ENCODE measurements around the gene GANAB.
"Not testable (repeated sequence)": the region's sequence is repeated elsewhere in the genome, so short reads cannot be mapped to it uniquely, and the experiment has no call there.

GANAB gene

DNA sequence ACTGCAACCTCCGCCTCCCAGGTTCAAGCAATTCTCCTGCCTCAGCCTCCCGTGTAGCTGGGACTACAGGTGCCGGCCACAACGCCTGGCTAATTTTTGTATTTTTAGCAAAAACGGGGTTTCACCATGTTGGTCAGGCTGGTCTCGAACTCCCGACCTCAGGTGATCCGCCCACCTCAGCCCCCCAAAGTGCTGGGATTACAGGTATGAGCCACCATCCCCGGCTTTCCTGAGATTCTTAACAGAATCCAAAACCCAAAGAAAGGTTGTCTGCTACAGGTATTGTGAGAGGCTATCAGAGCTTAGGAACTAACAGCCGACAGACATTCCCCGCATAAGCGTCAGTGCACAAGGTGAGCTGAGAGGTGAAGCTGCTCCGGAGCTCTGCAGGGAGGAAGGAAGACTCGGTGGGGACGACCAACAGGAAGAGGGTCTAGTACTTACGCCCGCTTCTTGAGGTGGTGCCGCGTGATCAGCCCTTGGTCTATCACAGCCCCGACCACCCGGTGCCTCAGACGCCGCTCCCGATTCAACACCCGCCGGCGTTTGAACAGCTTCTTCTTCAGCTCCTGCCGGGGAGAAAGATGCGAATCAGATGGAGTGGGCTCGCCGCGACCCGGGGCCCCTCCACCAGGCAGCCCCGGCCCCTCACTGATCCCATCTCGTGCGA, 18.1 kb upstream of the GANAB start:
- Mint-ChIP-seq H3K9me3 (no peaks in the 10 kb centered on the region), H3K27ac (ENCODE audit: low read depth) (peak overlapping the region; percentile 95), H3K27me3 (no peaks in the 10 kb centered on the region), H3K4me1 (peaks cover 29% of the 10 kb centered on the region), H3K4me3 (peak overlapping the region; percentile 94), H3K36me3 (ENCODE audit: insufficient read depth) (peaks cover 27% of the 10 kb centered on the region)
- no peak for DNase-seq (ENCODE audit: low spot score in 2 of 2)
- peak; percentile 60 for ATAC-seq (replicated peaks; ENCODE audit: extremely low read depth, poor library complexity, severe bottlenecking)

DNA sequence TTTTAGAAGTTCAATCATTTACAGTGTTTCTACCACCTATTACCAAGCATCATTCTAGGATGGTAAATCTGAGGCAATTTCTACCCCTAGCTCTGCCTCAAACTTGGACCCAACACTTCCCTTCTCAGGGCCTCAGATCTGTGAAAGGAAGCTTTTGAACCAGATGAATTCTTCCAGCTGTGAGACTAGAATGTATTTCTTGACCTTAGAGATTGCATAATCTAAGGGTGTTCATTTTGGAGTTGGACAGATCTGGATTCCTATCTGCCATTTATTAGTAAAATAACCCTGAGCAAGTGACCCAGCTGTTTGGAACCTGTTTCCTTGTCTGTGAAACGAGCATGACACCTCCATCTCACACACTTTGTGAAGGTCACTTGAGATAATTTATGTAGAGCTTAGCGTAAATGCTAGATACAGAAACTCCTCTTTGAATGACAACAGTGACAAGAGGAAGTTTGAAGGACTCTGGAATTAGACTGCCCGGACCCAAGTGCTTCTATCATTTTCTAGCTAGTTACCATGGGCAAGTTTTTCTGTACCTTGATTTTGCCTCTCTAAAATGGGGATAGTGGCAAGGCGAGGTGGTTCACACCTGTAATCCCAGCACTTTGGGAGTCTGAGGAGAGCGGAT, 10.5 kb upstream of the GANAB start:
- Mint-ChIP-seq H3K36me3 (ENCODE audit: insufficient read depth) (peaks cover 29% of the 10 kb centered on the region), H3K4me3 (no peak overlapping the region), H3K27me3 (no peaks in the 10 kb centered on the region), H3K4me1 (peaks cover 14% of the 10 kb centered on the region), H3K9me3 (no peaks in the 10 kb centered on the region), H3K27ac (ENCODE audit: low read depth) (no peak overlapping the region)
- no peak for ATAC-seq (replicated peaks; ENCODE audit: extremely low read depth, poor library complexity, severe bottlenecking)
- DNase-seq (ENCODE audit: low spot score in 2 of 2) = no peak

DNA sequence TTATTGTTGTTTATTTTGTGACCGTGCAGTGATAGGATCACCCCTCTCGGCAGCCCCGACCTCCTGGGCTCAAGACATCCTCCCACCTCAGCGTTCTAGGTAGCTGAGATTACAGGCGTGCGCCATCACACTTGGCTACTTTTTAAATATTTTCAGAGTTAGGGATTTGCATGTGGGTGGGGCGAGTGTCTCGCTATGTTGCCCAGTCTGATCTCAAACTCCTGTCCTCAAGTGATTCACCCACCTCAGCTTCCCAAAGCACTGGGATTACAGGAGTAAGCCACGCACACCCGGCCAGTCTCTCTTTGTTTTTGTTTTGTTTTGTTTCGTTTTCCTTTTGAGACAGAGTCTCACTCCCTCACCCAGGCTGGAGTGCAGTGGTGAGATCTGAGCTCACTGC, 7.9 kb upstream of the GANAB start:
- H3K4me1 Mint-ChIP-seq = peaks cover 17% of the 10 kb centered on the region
- H3K9me3 Mint-ChIP-seq = no peaks in the 10 kb centered on the region
- no peaks in the 10 kb centered on the region for H3K27me3 Mint-ChIP-seq
- no peak for DNase-seq (ENCODE audit: low spot score in 2 of 2)
- ATAC-seq (replicated peaks; ENCODE audit: extremely low read depth, poor library complexity, severe bottlenecking) = no peak
- H3K36me3 Mint-ChIP-seq (ENCODE audit: insufficient read depth) = peaks cover 34% of the 10 kb centered on the region
- peak overlapping the region; percentile 93 for H3K4me3 Mint-ChIP-seq
- H3K27ac Mint-ChIP-seq (ENCODE audit: low read depth) = peak overlapping the region; percentile 100

DNA sequence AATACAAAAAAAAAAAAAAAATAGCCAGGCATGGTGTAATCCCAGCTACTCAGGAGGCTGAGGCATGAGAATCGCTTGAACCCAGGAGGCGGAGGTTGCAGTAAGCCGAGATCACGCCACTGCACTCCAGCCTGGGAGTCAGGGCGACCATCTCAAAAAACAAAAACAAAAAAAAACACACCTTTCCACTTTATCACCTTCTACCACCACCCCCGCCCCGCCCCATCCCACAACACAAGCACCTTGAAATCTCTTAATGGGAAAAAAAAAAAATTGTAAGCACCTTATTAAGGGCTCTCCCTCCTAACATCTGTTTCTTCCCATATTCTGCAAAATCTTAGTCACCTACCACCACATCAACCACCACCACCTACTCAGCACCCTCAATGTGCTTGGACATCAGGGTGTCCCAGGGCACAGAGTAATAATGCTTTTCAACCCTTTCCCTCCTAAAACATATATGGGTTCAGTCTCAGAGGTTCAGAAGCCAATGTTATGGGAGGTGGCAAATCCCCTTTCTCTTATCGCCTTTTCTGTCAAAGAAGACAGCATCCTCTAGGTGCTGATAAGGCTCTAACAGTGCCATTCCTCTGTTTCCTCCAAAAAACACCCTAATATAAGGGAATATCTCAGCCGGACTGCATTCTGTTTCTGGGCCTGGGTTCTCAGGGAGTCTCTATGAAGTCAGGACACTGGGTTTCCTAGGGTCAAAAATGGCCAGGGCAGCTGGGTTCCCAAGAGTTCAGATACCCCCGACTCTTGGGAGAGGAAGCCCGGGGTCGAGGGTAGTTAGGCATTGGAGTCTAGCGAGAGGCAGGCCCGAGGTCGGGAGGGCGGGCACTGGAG, 6.0 kb upstream of the GANAB start:
- H3K4me3 Mint-ChIP-seq = peak overlapping the region; percentile 93
- ATAC-seq (replicated peaks; ENCODE audit: extremely low read depth, poor library complexity, severe bottlenecking) (peak; percentile 46), DNase-seq (ENCODE audit: low spot score in 2 of 2) (peak in 1 of 2 donors; percentile 23)
- peak overlapping the region; percentile 100 for H3K27ac Mint-ChIP-seq (ENCODE audit: low read depth)
- no peaks in the 10 kb centered on the region for H3K27me3 Mint-ChIP-seq
- peaks cover 17% of the 10 kb centered on the region for H3K4me1 Mint-ChIP-seq
- no peaks in the 10 kb centered on the region for H3K9me3 Mint-ChIP-seq
- H3K36me3 Mint-ChIP-seq (ENCODE audit: insufficient read depth) = peaks cover 38% of the 10 kb centered on the region

DNA sequence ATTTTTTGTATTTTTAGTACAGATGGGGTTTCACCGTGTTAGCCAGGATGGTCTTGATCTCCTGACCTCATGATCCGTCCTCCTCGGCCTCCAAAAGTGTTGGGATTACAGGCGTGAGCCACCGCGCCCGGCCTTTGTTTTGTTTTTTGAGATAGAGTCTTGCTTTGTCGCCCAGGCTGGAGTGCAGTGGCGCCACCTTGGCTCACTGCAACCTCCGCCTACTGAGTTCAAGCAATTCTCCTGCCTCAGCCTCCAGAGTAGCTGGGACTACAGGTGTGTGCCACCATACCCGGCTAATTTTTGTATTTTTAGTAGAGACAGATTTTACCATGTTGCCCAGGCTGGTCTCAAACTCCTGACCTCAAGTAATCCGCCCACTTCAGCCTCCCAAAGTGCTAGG, 3.9 kb upstream of the GANAB start:
- ATAC-seq (replicated peaks; ENCODE audit: extremely low read depth, poor library complexity, severe bottlenecking); H3K4me3 Mint-ChIP-seq; H3K27me3 Mint-ChIP-seq; H3K9me3 Mint-ChIP-seq; H3K27ac Mint-ChIP-seq (ENCODE audit: low read depth); DNase-seq (ENCODE audit: low spot score in 2 of 2): not testable (repeated sequence)
- Mint-ChIP-seq H3K4me1 (peaks cover 30% of the 10 kb centered on the region), H3K36me3 (ENCODE audit: insufficient read depth) (peaks cover 44% of the 10 kb centered on the region)

DNA sequence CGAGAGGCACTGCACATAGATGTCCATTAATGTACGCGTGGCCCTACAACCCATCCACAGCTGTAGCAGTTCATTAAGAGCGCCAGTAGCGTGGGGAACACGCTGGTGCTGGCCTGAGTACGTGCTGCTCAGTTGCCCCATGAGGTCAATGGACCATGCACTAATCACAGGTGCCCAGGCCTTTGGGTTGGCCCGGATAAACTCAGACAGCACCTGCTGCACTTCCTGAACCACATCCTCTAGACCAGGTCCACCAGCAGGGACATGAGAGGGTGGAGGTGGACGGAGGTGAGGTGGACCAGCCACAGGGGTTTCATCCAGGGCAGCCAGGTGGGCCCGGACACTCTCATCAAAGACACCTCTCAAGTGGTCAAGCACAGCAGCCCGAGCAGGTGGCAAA, 3.1 kb upstream of the GANAB start:
- Mint-ChIP-seq H3K27me3 (no peaks in the 10 kb centered on the region), H3K4me1 (peaks cover 36% of the 10 kb centered on the region), H3K4me3 (no peak overlapping the region), H3K9me3 (no peaks in the 10 kb centered on the region), H3K36me3 (ENCODE audit: insufficient read depth) (peaks cover 39% of the 10 kb centered on the region), H3K27ac (ENCODE audit: low read depth) (no peak overlapping the region)
- DNase-seq (ENCODE audit: low spot score in 2 of 2) (no peak), ATAC-seq (replicated peaks; ENCODE audit: extremely low read depth, poor library complexity, severe bottlenecking) (no peak)

DNA sequence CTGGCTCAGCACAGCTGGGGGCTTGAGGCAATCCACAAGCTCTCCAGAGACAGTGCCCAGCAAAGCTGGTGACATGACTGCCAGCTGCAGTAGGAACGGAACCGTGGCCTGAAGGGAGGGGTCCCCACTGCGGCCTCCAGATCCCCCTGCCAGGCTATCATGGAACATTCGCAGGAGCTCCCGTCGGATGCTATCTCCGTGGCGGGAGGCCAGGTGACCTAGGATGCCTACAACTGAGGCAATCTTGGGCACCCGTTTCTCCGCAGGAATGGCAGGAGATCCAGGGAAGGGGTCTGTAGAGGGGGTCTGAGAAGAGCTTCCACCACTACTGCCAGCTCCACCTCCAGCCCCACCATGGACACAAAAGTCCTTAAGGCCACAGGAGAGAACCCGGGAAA, 2.6 kb upstream of the GANAB start:
- H3K9me3 Mint-ChIP-seq = no peaks in the 10 kb centered on the region
- no peak for DNase-seq (ENCODE audit: low spot score in 2 of 2)

DNA sequence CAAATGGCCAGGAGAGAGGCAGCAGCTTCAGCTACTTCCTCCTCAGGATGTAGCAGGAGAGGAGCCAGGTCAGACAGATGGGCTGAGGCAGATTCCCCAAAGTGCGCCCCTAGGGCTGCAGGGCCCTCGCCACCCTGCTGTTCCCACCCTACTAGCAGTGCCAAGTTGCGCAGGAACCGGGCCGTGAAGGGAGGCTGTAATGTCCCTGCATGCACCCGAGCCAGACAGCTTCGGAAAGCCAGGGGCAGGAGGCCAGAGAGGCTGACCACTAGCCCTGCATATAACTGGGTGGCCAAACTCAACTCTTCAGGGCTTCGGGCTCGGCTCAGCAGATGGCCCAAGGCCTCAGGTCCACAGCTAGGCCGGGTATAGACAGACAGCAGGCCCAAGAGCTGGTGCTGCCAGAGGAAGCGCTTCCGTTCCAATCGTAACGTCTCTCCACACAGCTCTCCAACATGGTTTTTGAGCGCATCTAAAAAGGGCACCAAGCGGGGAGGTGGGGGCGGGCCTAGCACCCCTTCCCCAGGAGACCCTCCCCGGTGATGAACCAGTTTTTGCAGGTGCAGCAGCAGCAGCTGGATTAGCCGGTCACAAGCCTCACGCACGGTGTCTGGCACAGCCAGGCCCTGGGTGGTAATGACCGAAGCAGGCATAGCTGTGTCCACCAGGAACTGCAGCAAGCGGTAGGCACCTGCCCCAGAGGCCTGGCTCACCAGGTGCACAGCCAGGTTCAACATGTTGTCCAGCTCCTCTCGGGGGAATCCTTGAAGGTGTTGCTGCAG, 2.0 kb upstream of the GANAB start:
- Mint-ChIP-seq H3K36me3 (ENCODE audit: insufficient read depth) (peaks cover 33% of the 10 kb centered on the region), H3K27ac (ENCODE audit: low read depth) (no peak overlapping the region), H3K27me3 (no peaks in the 10 kb centered on the region), H3K4me3 (no peak overlapping the region), H3K4me1 (peaks cover 31% of the 10 kb centered on the region), H3K9me3 (no peaks in the 10 kb centered on the region)
- DNase-seq (ENCODE audit: low spot score in 2 of 2) (no peak), ATAC-seq (replicated peaks; ENCODE audit: extremely low read depth, poor library complexity, severe bottlenecking) (no peak)

More for the DNA sequence above, 2.6 kb upstream of the GANAB start:
- Mint-ChIP-seq H3K27me3 (no peaks in the 10 kb centered on the region), H3K27ac (ENCODE audit: low read depth) (no peak overlapping the region), H3K4me1 (peaks cover 36% of the 10 kb centered on the region), H3K4me3 (no peak overlapping the region), H3K36me3 (ENCODE audit: insufficient read depth) (peaks cover 36% of the 10 kb centered on the region)
- ATAC-seq (replicated peaks; ENCODE audit: extremely low read depth, poor library complexity, severe bottlenecking) = no peak

DNA sequence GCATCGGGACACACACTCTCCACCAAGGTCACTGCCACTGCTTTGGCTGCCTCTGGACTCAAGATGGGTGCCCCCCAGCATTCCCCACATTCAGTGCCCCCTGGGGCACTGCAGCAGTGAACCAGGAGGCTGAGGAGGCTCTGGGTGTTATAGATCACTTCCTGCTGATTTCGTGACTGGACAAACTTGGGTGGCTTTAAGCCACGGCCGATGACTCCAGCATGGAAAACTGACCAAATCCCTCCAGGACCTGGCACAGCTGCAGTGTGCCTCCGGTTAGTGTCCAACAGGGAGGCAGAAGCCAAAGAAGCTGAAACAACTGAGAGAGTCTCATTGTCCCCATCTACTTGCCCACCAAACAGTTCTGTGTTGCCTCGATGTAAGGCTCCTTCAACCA, 1.2 kb upstream of the GANAB start:
- H3K27ac Mint-ChIP-seq (ENCODE audit: low read depth) = no peak overlapping the region
- H3K4me3 Mint-ChIP-seq = no peak overlapping the region
- DNase-seq (ENCODE audit: low spot score in 2 of 2) (no peak), ATAC-seq (replicated peaks; ENCODE audit: extremely low read depth, poor library complexity, severe bottlenecking) (no peak)
- peaks cover 29% of the 10 kb centered on the region for H3K4me1 Mint-ChIP-seq
- H3K27me3 Mint-ChIP-seq = no peaks in the 10 kb centered on the region
- H3K9me3 Mint-ChIP-seq = no peaks in the 10 kb centered on the region
- peaks cover 29% of the 10 kb centered on the region for H3K36me3 Mint-ChIP-seq (ENCODE audit: insufficient read depth)

DNA sequence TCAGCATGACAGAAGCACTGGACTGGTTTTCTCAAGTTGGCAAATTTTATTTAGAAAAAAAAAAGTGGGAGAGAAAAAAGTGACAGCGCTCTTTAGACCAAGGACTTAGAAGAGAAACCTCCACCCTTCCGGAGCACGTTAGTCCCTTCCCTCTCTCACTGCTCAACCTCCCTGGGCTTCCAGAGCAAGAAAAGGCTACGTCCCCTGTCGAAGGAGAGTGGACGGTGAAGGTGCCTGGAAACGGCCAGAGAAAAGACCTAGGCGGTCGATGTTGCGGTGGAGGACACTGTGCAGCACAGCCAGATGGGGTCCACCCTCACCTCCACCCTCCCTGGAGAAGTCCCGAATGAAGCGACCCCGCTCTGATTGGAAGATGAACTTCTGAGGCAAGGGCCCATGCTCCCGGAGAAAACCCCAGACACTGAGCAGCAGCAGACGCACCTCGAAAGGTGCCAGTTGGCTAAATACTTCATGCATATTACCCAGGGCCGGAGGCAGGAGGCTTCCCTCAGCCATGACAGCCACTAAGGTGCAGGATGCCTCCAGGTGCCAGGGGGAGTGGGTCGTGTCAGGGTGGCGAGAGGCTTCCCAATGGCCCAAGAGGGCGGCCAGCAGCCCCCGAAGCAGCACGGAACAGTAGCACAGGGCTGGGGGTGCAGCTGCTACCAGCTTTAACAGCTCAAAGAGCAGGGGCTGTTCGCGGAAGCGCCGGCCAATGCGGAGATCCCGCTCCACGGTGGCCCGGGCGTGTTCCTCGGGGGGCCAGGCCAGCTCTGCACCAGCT, 604 bp upstream of the GANAB start:
- DNase-seq (ENCODE audit: low spot score in 2 of 2) = no peak
- H3K27me3 Mint-ChIP-seq = no peaks in the 10 kb centered on the region
- H3K36me3 Mint-ChIP-seq (ENCODE audit: insufficient read depth) = peaks cover 26% of the 10 kb centered on the region
- peak overlapping the region; percentile 88 for H3K27ac Mint-ChIP-seq (ENCODE audit: low read depth)
- peak overlapping the region; percentile 90 for H3K4me3 Mint-ChIP-seq
- H3K9me3 Mint-ChIP-seq = no peaks in the 10 kb centered on the region
- peaks cover 23% of the 10 kb centered on the region for H3K4me1 Mint-ChIP-seq
- ATAC-seq (replicated peaks; ENCODE audit: extremely low read depth, poor library complexity, severe bottlenecking) = no peak

DNA sequence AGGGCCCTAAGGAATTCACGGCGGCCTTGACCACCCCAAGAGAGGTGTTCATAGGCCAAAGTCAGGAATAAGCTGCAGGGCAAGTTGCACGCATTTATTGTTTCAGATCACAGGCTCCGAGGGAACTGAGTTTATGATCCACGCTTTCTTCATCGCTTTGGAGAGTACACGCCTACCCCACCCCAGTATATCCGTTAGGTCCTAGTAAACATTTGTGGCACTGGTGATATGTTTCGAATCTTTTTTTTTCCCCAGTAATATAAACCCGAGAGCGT, 805 bp downstream of the GANAB start:
- Mint-ChIP-seq H3K4me3 (peak overlapping the region; percentile 90), H3K9me3 (no peaks in the 10 kb centered on the region), H3K27ac (ENCODE audit: low read depth) (peak overlapping the region; percentile 88), H3K27me3 (no peaks in the 10 kb centered on the region), H3K4me1 (peaks cover 24% of the 10 kb centered on the region), H3K36me3 (ENCODE audit: insufficient read depth) (peaks cover 24% of the 10 kb centered on the region)
- DNase-seq (ENCODE audit: low spot score in 2 of 2) (no peak), ATAC-seq (replicated peaks; ENCODE audit: extremely low read depth, poor library complexity, severe bottlenecking) (no peak)

DNA sequence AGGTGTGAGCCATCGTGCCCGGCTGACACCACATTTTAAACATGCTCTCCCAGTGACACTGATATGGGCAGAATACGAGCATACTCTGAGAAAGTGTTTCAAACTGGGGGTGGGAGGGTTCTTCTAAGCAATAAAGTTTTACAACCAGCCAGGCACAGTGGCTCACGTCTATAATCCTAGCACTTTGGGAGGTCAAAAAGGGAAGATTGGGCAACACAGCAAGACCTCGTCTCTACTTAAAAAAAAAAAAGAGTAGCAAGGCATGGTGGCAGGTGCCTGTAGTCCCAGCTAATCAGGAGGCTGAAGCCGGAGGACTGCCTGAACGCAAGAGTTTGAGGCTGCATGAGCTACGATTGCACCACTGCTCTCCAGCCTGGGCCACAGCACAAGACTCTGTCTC, 2.2 kb downstream of the GANAB start:
- Mint-ChIP-seq H3K27ac (ENCODE audit: low read depth) (no peak overlapping the region), H3K27me3 (no peaks in the 10 kb centered on the region), H3K4me1 (peaks cover 32% of the 10 kb centered on the region), H3K36me3 (ENCODE audit: insufficient read depth) (peaks cover 27% of the 10 kb centered on the region), H3K9me3 (no peaks in the 10 kb centered on the region), H3K4me3 (no peak overlapping the region)
- DNase-seq (ENCODE audit: low spot score in 2 of 2) (no peak), ATAC-seq (replicated peaks; ENCODE audit: extremely low read depth, poor library complexity, severe bottlenecking) (no peak)

Measured in central memory CD8-positive, alpha-beta T cell (primary cell).